ENCODE measurements around the gene KRT4.

DNA sequence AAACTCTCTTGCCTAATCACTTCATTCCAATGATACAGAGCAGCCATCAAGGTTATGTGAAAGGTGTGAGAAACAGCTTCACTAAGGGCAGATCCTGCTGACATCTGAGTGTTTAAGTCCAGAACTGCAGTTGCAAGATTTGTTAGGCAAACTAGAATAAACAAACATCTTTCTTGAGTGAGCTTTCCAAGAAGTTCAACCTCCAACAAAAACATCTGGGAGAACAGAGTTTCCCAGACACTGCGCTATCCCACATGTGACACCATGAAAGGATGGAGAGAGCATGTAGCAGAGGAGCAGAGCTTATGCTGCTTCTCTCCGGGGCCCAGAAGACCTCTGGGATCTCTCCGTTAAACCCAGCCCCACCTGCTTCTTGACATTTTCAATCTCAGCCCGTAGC is 42.4 kb downstream of the KRT4 start:
- TF ChIP-seq POLR2A (IDR thresholded peaks at IDR 0.05; ENCODE audit: low read length) (no peak), GATA1 (IDR thresholded peaks at IDR 0.05; ENCODE audit: low read depth, low read length) (no peak)

Measured in erythroblast (primary cell).